Stimulated activated memory B cell treated with anti-CD40 and anti-IgM and Interleukin-4, amounts not matched to agents 10 μg/mL and 1 μg/mL and 100 μg/mL, for 72 hours (primary cell): ENCODE data around the gene HESX1.
A peak's percentile ranks its signal among the peaks of the same experiment; 100 is the strongest.

Source experiments
- ATAC-seq: fragments of 150-1000 bp; cut with Tn5 transposase; 2 replicates; pipeline ENCODE4 v1.10.0; 2021
- H3K27ac Mint-ChIP-seq: one replicate; pipeline ENCODE4 v1.8.0; 2022; ENCODE audit warnings: mild to moderate bottlenecking, mixed read lengths
- H3K27me3 Mint-ChIP-seq: one replicate; pipeline ENCODE4 v1.8.0; 2022; ENCODE audit warnings: mixed read lengths
- H3K36me3 Mint-ChIP-seq: one replicate; pipeline ENCODE4 v1.8.0; 2022; ENCODE audit warnings: mixed read lengths
- H3K4me1 Mint-ChIP-seq: one replicate; pipeline ENCODE4 v1.8.0; 2022; ENCODE audit warnings: mixed read lengths
- H3K4me3 Mint-ChIP-seq: one replicate; pipeline ENCODE4 v1.8.0; 2022; ENCODE audit warnings: mild to moderate bottlenecking, moderate library complexity, mixed read lengths
- H3K9me3 Mint-ChIP-seq: one replicate; pipeline ENCODE4 v1.8.0; 2022; ENCODE audit warnings: mixed read lengths

The HESX1 gene

DNA sequence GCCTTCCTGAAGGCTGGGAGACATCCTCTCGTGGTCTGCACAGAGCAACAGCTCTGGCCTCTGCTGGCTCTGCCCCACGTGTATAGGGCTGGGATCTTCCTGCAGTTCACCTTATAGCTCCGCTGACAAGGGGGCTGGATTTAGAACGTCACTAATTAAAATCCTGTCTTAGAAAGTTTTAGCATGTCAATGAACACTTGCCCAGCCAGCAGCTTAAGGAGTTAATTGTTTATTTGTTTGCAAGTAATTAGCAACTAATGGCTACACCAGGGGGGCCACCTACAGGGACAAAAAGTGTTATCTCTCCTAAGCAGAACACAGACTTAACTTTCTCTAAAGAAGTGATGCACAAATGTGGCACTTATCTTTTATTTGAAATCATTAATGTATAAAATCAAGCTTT, at the start of gene HESX1:
Gene HESX1 (minus strand): TSS at position 84 of the 403 bp plus-strand sequence. CDS start 60 bp downstream, at position 24.
- Mint-ChIP-seq H3K27me3 (peaks cover 7% of the 10 kb centered on the region), H3K4me1 (no peaks in the 10 kb centered on the region), H3K9me3 (no peaks in the 10 kb centered on the region), H3K4me3 (no peak within 1 kb of the TSS), H3K27ac (no peak within 1 kb of the TSS), H3K36me3 (no peaks in the 10 kb centered on the region)
- no peak for ATAC-seq

- Mint-ChIP-seq H3K27me3 (no peaks in the 10 kb centered on the region), H3K36me3 (peaks cover 74% of the 10 kb centered on the region), H3K4me1 (no peaks in the 10 kb centered on the region), H3K9me3 (no peaks in the 10 kb centered on the region), H3K27ac (no peak overlapping the region), H3K4me3 (no peak overlapping the region)
- ATAC-seq: no peak
Observed at GRCh38 chr3:57244946-57245345, 45.2 kb upstream of the HESX1 start.

DNA sequence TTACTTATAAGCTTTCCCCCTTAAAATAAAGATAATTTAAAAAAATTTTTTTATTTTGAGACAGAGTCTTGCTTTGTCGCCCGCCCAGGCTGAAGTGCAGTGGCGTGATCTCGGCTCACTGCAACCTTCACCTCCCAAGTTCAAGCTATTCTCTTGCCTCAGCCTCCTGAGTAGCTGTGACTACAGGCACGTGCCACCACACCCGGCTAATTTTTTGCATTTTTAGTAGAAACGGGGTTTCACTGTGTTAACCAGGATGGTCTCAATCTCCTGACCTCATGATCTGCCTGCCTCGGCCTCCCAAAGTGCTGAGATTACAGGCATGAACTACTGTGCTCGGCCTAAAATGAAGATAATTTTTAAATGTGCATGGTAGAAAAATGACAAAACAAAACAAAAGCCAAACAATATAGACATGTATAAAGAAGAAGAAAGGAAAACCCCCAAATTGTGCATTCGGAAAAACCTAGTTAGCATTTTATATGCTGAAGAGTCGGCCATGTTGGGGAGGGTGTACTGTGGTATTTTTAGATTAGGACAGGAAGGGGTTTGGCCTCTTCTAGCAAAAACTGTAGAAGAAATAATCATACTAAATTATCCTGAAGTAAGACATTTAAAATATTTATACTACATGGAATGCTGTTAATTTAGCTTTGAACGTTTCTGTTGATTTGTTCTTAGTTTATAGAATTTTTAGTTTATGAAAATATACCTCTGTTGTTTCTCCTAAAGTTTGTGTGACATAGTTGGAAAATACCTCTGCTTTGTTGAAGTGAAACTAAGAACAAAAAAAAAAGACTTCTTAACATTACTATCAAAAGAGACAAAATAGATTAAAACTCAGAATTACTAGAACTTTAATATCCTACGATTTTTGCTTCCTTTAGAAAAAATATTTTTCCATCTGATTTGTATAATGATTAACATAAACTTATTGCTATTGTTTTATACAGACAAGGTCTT, 35.1 kb upstream of the HESX1 start:
- H3K36me3 Mint-ChIP-seq: peaks cover 18% of the 10 kb centered on the region
- no peaks in the 10 kb centered on the region for H3K9me3 Mint-ChIP-seq
- peak overlapping the region; percentile 71 for H3K4me3 Mint-ChIP-seq
- ATAC-seq: peak; percentile 80
- H3K27ac Mint-ChIP-seq: peak overlapping the region; percentile 90
- H3K27me3 Mint-ChIP-seq: no peaks in the 10 kb centered on the region
- peaks cover 23% of the 10 kb centered on the region for H3K4me1 Mint-ChIP-seq

DNA sequence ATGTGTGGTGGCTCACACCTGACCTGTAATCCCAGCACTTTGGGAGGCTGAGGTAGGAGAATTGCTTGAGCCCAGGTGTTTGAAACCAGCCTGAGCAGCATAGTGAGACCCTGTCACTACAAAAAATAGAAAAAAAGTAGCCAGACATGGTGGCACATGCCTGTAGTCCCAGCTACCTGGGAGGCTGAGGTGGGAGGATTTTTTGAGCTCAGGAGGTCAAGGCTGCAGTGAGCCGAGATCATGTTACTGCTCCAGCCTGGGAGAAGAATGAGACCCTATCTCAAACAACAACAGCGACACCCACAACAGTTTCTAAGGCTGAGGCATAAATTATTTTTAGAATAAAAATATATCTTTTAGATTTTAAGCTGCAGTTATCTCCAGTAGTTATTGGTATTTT, 34.0 kb upstream of the HESX1 start:
- Mint-ChIP-seq H3K4me1 (peaks cover 34% of the 10 kb centered on the region), H3K36me3 (peaks cover 8% of the 10 kb centered on the region), H3K4me3 (no peak overlapping the region), H3K27me3 (no peaks in the 10 kb centered on the region), H3K9me3 (no peaks in the 10 kb centered on the region), H3K27ac (peak overlapping the region; percentile 90)
- no peak for ATAC-seq

DNA sequence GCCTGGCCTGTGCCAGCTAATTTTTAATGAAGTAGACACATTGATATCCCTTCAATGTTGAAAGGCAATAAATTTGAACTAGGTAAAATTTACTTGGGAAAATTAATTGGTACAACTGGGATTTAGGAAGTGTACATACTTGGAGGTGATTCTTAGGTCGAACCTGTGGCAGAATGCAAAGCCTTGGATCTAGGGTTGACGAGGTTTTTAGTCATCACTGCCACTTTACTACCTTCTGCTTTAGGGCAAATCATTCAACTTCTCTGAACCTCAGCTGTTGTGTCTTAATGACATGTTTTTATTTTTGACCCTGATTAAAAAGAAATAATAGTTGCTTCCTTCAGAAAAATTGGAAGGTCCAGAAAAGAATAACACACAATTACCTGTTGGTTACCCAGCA, 30.2 kb upstream of the HESX1 start:
- Mint-ChIP-seq H3K4me3 (peak overlapping the region; percentile 95), H3K27me3 (no peaks in the 10 kb centered on the region), H3K9me3 (no peaks in the 10 kb centered on the region), H3K36me3 (no peaks in the 10 kb centered on the region), H3K4me1 (peaks cover 41% of the 10 kb centered on the region), H3K27ac (no peak overlapping the region)
- ATAC-seq: no peak

DNA sequence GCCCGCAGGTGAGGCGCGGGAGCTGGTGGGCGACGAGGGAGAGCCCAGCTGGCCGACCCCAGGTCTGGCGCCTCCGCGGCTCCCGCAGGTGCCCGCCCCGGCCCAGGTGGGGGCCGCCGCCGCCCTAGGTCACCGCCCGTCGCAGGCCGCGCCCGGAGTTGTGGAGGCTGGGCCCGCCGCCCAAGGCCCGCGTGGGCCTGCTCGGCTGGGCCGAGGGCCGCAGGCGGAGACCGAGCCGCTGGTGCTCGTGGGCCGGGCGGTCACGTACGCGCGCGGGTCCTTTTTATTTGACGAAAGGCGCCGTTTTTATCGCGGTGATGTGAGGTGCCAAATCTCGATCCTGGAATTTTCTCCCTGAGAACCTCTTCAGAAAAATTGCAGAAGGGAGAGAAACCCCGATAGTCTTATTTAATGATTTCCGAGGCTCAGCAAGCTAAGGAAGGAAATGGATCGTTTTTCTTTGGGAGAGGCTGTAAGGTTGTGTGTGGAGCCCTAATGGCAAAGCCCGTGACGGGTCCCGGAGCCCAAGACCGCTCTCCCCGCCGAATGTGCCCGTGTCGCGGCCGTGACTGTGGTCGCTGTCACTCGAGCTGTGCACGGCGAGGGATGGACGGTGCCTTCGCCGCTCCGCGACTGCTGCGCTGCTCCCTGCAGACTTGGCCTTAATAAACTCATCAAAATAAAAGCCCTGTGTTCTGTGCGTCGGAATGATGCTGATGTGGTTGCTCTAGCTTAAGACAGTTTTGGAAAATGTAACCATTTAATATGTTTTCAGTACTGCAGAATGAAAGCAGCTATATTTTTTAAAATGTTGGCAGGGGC, 28.4 kb upstream of the HESX1 start:
- H3K4me3 Mint-ChIP-seq: peak overlapping the region; percentile 95
- peak; percentile 76 for ATAC-seq
- H3K4me1 Mint-ChIP-seq: peaks cover 34% of the 10 kb centered on the region
- peak overlapping the region; percentile 72 for H3K27ac Mint-ChIP-seq
- no peaks in the 10 kb centered on the region for H3K27me3 Mint-ChIP-seq
- H3K36me3 Mint-ChIP-seq: no peaks in the 10 kb centered on the region
- H3K9me3 Mint-ChIP-seq: no peaks in the 10 kb centered on the region

- Mint-ChIP-seq H3K27ac (peak within 1 kb of the TSS; percentile 74), H3K27me3 (no peaks in the 10 kb centered on the region)
Observed at GRCh38 chr3:57227204-57227929, 27.6 kb upstream of the HESX1 start, which contains the start of gene APPL1. Gene APPL1 (plus strand): TSS chr3:57227729. CDS start chr3:57227884, 155 bp downstream.

DNA sequence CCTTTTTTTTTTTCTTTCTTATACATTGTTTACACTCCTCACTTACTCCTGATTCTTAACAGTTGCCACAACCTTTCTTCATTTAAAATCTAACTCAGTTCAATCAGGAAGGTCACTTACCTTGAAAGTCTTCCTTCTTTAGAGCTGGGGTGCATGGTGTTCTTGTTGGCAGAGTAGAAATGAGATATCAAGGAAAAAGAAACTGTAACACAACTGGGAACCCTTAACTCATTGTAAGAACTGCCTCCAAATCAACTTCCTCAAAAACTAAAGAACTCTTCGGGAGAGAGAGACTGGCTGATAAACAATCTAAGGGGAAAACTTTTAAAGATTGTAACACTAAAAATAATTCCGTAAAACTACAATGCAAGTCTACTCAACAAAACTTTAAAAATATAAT, 26.4 kb upstream of the HESX1 start:
- H3K27ac Mint-ChIP-seq: peak overlapping the region; percentile 74
- peaks cover 34% of the 10 kb centered on the region for H3K4me1 Mint-ChIP-seq
- no peak for ATAC-seq
- H3K4me3 Mint-ChIP-seq: no peak overlapping the region
- H3K36me3 Mint-ChIP-seq: no peaks in the 10 kb centered on the region
- no peaks in the 10 kb centered on the region for H3K27me3 Mint-ChIP-seq
- no peaks in the 10 kb centered on the region for H3K9me3 Mint-ChIP-seq

More at GRCh38 chr3:57227204-57227929, 27.6 kb upstream of the HESX1 start, which contains the start of gene APPL1:
- peak; percentile 98 for ATAC-seq
- peak within 1 kb of the TSS; percentile 95 for H3K4me3 Mint-ChIP-seq
- H3K9me3 Mint-ChIP-seq: no peaks in the 10 kb centered on the region
- peaks cover 34% of the 10 kb centered on the region for H3K4me1 Mint-ChIP-seq
- no peaks in the 10 kb centered on the region for H3K36me3 Mint-ChIP-seq

- no peaks in the 10 kb centered on the region for H3K9me3 Mint-ChIP-seq
Observed at GRCh38 chr3:57224856-57225255, 25.1 kb upstream of the HESX1 start.

GRCh38 chr3:57221883-57222282, 22.1 kb upstream of the HESX1 start:
- no peak for ATAC-seq
- no peaks in the 10 kb centered on the region for H3K27me3 Mint-ChIP-seq
- H3K36me3 Mint-ChIP-seq: no peaks in the 10 kb centered on the region
- no peak overlapping the region for H3K4me3 Mint-ChIP-seq
- no peaks in the 10 kb centered on the region for H3K9me3 Mint-ChIP-seq
- peaks cover 10% of the 10 kb centered on the region for H3K4me1 Mint-ChIP-seq
- no peak overlapping the region for H3K27ac Mint-ChIP-seq

More at GRCh38 chr3:57224856-57225255, 25.1 kb upstream of the HESX1 start:
- no peak for ATAC-seq
- no peak overlapping the region for H3K27ac Mint-ChIP-seq
- H3K36me3 Mint-ChIP-seq: no peaks in the 10 kb centered on the region
- no peaks in the 10 kb centered on the region for H3K27me3 Mint-ChIP-seq
- no peak overlapping the region for H3K4me3 Mint-ChIP-seq
- peaks cover 27% of the 10 kb centered on the region for H3K4me1 Mint-ChIP-seq

- Mint-ChIP-seq H3K9me3 (no peaks in the 10 kb centered on the region), H3K4me1 (no peaks in the 10 kb centered on the region), H3K36me3 (no peaks in the 10 kb centered on the region), H3K27me3 (no peaks in the 10 kb centered on the region), H3K27ac (no peak overlapping the region), H3K4me3 (no peak overlapping the region)
- no peak for ATAC-seq
Observed at GRCh38 chr3:57206423-57206822, 6.6 kb upstream of the HESX1 start.

DNA sequence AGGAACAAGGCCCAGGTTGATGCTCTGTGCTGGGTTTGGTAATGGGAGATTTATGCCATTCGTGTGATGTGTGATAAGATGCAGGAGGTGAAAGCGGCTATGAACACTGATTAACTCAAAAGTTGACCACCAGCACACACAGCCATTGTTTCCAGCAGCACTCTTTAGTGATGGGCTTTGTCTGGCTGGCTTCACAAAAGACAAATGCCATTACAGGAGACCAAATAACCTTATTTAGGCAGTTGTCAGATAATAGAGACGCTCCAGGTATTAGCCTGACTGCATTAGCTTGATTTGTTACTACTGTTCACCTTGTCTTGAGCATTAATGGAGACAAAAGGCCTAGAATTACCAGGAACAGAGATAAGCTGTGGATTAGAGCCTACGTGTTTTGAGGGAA, 5.1 kb downstream of the HESX1 start:
- H3K36me3 Mint-ChIP-seq: no peaks in the 10 kb centered on the region
- peaks cover 10% of the 10 kb centered on the region for H3K4me1 Mint-ChIP-seq
- peaks cover 7% of the 10 kb centered on the region for H3K27me3 Mint-ChIP-seq
- no peak overlapping the region for H3K27ac Mint-ChIP-seq
- no peak overlapping the region for H3K4me3 Mint-ChIP-seq
- no peaks in the 10 kb centered on the region for H3K9me3 Mint-ChIP-seq
- ATAC-seq: no peak

DNA sequence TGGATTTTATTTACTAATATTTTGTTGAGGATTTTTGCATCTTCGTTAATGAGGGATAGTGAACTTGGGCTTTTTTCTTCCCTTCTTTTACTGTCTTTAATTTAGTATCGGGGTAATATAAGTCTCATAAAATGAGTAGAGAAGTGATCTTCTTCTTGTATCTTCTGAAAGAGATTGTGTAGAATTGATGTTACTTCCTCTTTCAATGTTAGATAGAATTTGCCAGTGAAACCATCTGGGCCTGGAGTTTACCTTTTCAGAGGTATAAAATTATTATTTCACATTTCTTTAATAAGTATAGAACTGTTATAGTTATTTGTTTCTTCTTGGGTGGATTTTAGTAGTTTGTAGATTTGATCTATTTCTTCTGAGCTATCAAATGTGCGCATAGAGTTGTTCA, 7.8 kb downstream of the HESX1 start:
- H3K4me3 Mint-ChIP-seq: no peak overlapping the region
- no peaks in the 10 kb centered on the region for H3K36me3 Mint-ChIP-seq
- no peak overlapping the region for H3K27ac Mint-ChIP-seq

DNA sequence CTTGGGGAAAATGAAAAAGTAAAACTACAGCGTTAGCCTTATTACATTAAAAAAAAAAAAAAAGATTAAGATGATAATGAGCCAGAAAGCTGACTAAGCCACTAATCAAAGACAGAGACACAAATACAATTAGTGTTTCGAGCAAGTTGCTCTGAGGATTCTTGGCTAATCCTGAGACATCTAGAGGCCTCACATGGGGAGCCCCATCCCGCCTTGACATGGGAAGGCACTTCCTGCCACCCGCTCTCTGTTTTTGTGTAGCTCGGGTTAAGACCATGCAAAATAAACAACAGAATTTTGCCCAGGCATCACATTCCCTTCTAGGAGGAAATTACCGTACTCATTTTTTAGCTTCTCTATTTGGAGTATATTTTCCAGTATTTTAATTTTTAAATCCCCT, 15.3 kb downstream of the HESX1 start:
- H3K4me1 Mint-ChIP-seq: no peaks in the 10 kb centered on the region

More for the DNA sequence above, 7.8 kb downstream of the HESX1 start:
- ATAC-seq: no peak
- Mint-ChIP-seq H3K27me3 (peaks cover 5% of the 10 kb centered on the region), H3K9me3 (no peaks in the 10 kb centered on the region), H3K4me1 (peaks cover 10% of the 10 kb centered on the region)

More for the DNA sequence above, 15.3 kb downstream of the HESX1 start:
- Mint-ChIP-seq H3K27ac (no peak overlapping the region), H3K4me3 (no peak overlapping the region), H3K36me3 (no peaks in the 10 kb centered on the region), H3K9me3 (no peaks in the 10 kb centered on the region), H3K27me3 (peaks cover 10% of the 10 kb centered on the region)
- ATAC-seq: no peak
